GM08714 (cell line): ENCODE data around the gene DDX28.

Experiments used
- H3K4me3 ChIP-seq: fragments of 200-500 bp; sonication (Bioruptor generic); 2 replicates; pipeline ENCODE4 v1.5.1; 2014; ENCODE audit warnings: mild to moderate bottlenecking, low read length, inconsistent platforms
- ZNF274 ChIP-seq: IDR thresholded peaks from 2 replicates; pipeline ENCODE4 v1.6.1; 2012; ENCODE audit warnings: mild to moderate bottlenecking, low read depth, low read length

Gene DDX28

DNA sequence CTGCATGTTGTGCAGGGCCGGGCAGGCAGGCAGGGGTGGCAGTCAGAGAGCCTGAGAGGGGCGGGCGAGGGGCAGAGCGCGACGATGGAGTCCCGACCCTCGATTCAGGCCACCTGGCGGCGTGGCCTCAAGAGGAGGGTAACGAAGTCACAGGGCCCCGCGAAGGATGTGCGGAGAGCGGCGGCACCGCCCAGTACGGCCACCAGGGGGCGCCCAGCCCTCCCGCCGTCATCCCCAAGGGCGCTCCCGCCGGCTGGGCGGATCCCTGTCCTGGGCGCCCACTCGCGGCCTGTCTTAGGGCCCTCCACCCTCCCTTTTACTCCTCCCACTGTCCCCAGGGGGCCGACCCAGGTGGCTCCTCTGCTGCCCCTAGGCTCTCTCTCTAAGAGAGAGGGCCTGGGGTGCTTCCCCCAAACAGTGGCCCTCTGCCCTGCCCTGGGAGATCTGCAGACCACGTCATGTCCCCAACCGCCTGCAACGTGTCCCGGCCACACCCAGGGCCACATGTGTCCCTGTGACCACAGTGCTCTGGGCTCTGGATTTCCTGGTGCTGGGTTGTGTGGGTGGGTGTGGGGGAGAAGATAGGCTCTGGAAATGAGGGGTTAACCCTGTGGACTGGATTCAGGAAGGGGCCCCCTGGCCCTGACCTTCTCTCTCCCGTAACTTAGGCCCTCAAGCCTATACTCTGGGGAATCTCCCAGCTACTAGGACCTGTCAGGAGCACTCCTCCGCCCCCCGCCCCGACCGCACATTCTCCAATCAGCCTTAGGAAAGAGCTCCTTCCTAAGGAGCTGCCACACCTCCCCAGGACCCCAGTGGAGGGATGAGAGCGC is 29.6 kb downstream of the DDX28 start:
- H3K4me3 ChIP-seq: no peak overlapping the region; the same call in 1 of the 2 replicates
- TF ChIP-seq ZNF274: no peak

GRCh38 chr16:67992661-67993206 is 30.3 kb downstream of the DDX28 start:
- no peak for TF ChIP-seq ZNF274
- H3K4me3 ChIP-seq: no peak overlapping the region

- no peak overlapping the region for H3K4me3 ChIP-seq
- TF ChIP-seq ZNF274: no peak
Measured at GRCh38 chr16:67990018-67990386, 33.0 kb downstream of the DDX28 start.

- no peak for TF ChIP-seq ZNF274
- H3K4me3 ChIP-seq: no peak overlapping the region
Measured at GRCh38 chr16:67989322-67990017, 33.6 kb downstream of the DDX28 start.

GRCh38 chr16:67988675-67989074 is 34.4 kb downstream of the DDX28 start:
- TF ChIP-seq ZNF274: no peak
- no peak overlapping the region for H3K4me3 ChIP-seq

GRCh38 chr16:67987460-67988160 is 35.4 kb downstream of the DDX28 start:
- H3K4me3 ChIP-seq: no peak overlapping the region
- no peak for TF ChIP-seq ZNF274

GRCh38 chr16:67986949-67987348 is 36.1 kb downstream of the DDX28 start:
- H3K4me3 ChIP-seq: no peak overlapping the region
- TF ChIP-seq ZNF274: no peak

GRCh38 chr16:67982011-67982696 is 40.9 kb downstream of the DDX28 start:
- H3K4me3 ChIP-seq: no peak overlapping the region
- TF ChIP-seq ZNF274: no peak

- H3K4me3 ChIP-seq: no peak within 1 kb of the TSS
- no peak for TF ChIP-seq ZNF274
Measured at GRCh38 chr16:67979955-67980678, 42.9 kb downstream of the DDX28 start, which contains the start of gene DPEP3. DPEP3 (minus strand) TSS chr16:67980499; CDS start chr16:67980380, 119 bp downstream.

GRCh38 chr16:67977469-67978227 is 45.4 kb downstream of the DDX28 start:
- H3K4me3 ChIP-seq: no peak overlapping the region
- TF ChIP-seq ZNF274: no peak

DNA sequence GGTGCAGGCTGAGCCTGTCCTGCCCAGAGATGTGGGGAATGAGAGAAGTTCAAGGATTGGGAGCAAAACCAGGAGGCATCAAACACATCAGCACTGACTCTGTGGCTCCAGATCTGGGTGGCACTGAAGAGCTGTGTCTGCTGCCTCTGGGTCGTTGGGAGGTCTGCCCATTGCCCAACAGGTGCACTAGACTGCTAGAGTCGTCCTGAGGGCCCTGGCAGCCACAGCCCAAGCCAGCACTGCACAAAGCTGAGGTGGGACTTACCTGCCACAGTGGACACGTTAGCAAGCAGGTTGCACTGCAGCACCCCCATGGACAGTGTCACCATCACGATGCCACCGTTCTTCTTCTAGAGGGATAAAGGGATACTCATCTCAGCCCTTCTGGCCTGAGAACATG is 46.0 kb downstream of the DDX28 start:
- no peak overlapping the region for H3K4me3 ChIP-seq
- TF ChIP-seq ZNF274: no peak

- TF ChIP-seq ZNF274: no peak
- H3K4me3 ChIP-seq: no peak overlapping the region
Measured at GRCh38 chr16:67976205-67976604, 46.8 kb downstream of the DDX28 start.
